H9 (cell line): ENCODE data around the gene SVOP. TPM values are rescaled to one million over a fixed set of nuclear protein-coding genes. Genes with fewer than 3 reads are reported as not detected.

Experiments used
- DNase-seq: peaks from one replicate; pipeline ENCODE4 v3.0.0-alpha.2; 2017
- H2AFZ ChIP-seq: one replicate; pipeline ENCODE4 v1.6.1; 2013; ENCODE audit warnings: mild to moderate bottlenecking, low read length, control low read depth, moderate library complexity
- H2AK5ac ChIP-seq: 2 replicates; pipeline ENCODE4 v1.6.1; 2013; ENCODE audit warnings: low read length, control low read depth, mixed read lengths; ENCODE audit not compliant: insufficient read length
- H2BK120ac ChIP-seq: one replicate; pipeline ENCODE4 v1.6.1; 2013; ENCODE audit warnings: low read depth, mild to moderate bottlenecking, low read length, control low read depth, inconsistent platforms; ENCODE audit not compliant: poor library complexity, severe bottlenecking
- H2BK12ac ChIP-seq: 2 replicates; pipeline ENCODE4 v1.6.1; 2013; ENCODE audit warnings: low read length, control low read depth, mixed read lengths, low read depth; ENCODE audit not compliant: insufficient read length
- H2BK15ac ChIP-seq: 2 replicates; pipeline ENCODE4 v1.6.1; 2013; ENCODE audit warnings: low read depth, low read length, control low read depth
- H2BK20ac ChIP-seq: one replicate; pipeline ENCODE4 v1.6.1; 2013; ENCODE audit warnings: low read depth, mild to moderate bottlenecking, low read length, control low read depth, inconsistent platforms; ENCODE audit not compliant: poor library complexity, severe bottlenecking
- H2BK5ac ChIP-seq: 2 replicates; pipeline ENCODE4 v1.6.1; 2013; ENCODE audit warnings: low read length, control low read depth, mixed read lengths; ENCODE audit not compliant: insufficient read length
- H3K14ac ChIP-seq: 2 replicates; pipeline ENCODE4 v1.6.1; 2013; ENCODE audit warnings: low read length, control low read depth; ENCODE audit not compliant: insufficient read depth
- H3K18ac ChIP-seq: 2 replicates; pipeline ENCODE4 v1.6.1; 2013; ENCODE audit warnings: low read depth, mild to moderate bottlenecking, mixed read lengths, low read length, control low read depth; ENCODE audit not compliant: insufficient read length
- H3K23ac ChIP-seq: 2 replicates; pipeline ENCODE4 v1.6.1; 2013; ENCODE audit warnings: low read length, control low read depth, mixed read lengths, low read depth; ENCODE audit not compliant: insufficient read length
- H3K23me2 ChIP-seq: 2 replicates; pipeline ENCODE4 v1.6.1; 2013; ENCODE audit warnings: low read depth, mild to moderate bottlenecking, mixed read lengths, low read length, control low read depth; ENCODE audit not compliant: insufficient read length, poor library complexity, severe bottlenecking
- H3K27ac ChIP-seq: 2 replicates; pipeline ENCODE4 v1.5.1; 2013; ENCODE audit warnings: low read length, control low read depth, mixed read lengths, low read depth; ENCODE audit not compliant: insufficient read length
- H3K27me3 ChIP-seq: 2 replicates; pipeline ENCODE4 v1.6.1; 2013; ENCODE audit warnings: low read length, control low read depth, inconsistent platforms; ENCODE audit not compliant: insufficient read depth
- H3K4ac ChIP-seq: 2 replicates; pipeline ENCODE4 v1.6.1; 2013; ENCODE audit warnings: low read depth, mild to moderate bottlenecking, control low read depth, inconsistent platforms, low read length, moderate library complexity
- H3K4me1 ChIP-seq: 2 replicates; pipeline ENCODE4 v1.6.1; 2013; ENCODE audit warnings: low read length, control low read depth, inconsistent platforms; ENCODE audit not compliant: insufficient read depth
- H3K4me2 ChIP-seq: 2 replicates; pipeline ENCODE4 v1.6.1; 2013; ENCODE audit warnings: low read length, control low read depth, mixed read lengths; ENCODE audit not compliant: insufficient read length, insufficient read depth
- H3K56ac ChIP-seq: 2 replicates; pipeline ENCODE4 v1.6.1; 2013; ENCODE audit warnings: low read depth, mild to moderate bottlenecking, mixed read lengths, low read length, control low read depth; ENCODE audit not compliant: insufficient read length
- H3K79me1 ChIP-seq: 2 replicates; pipeline ENCODE4 v1.6.1; 2013; ENCODE audit warnings: low read depth, mild to moderate bottlenecking, moderate library complexity, low read length, control low read depth, inconsistent platforms; ENCODE audit not compliant: insufficient read depth, poor library complexity, severe bottlenecking
- H3K79me2 ChIP-seq: 2 replicates; pipeline ENCODE4 v1.6.1; 2013; ENCODE audit warnings: low read length, control low read depth, inconsistent platforms; ENCODE audit not compliant: insufficient read depth
- H3K9ac ChIP-seq: 2 replicates; pipeline ENCODE4 v1.6.1; 2013; ENCODE audit warnings: low read length, control low read depth, mixed read lengths; ENCODE audit not compliant: insufficient read length; ENCODE audit errors: extremely low read depth
- H3K9me3 ChIP-seq: one replicate; pipeline ENCODE4 v1.6.1; 2013; ENCODE audit warnings: low read depth, low read length, inconsistent platforms; ENCODE audit not compliant: control insufficient read depth
- H3T11ph ChIP-seq: one replicate; pipeline ENCODE4 v1.6.1; 2013; ENCODE audit warnings: mild to moderate bottlenecking, low read length, control low read depth, inconsistent platforms
- H4K20me1 ChIP-seq: one replicate; pipeline ENCODE4 v1.6.1; 2013; ENCODE audit not compliant: control insufficient read depth, insufficient read length, insufficient read depth
- H4K5ac ChIP-seq: 2 replicates; pipeline ENCODE4 v1.6.1; 2013; ENCODE audit warnings: low read depth, mild to moderate bottlenecking, mixed read lengths, low read length, control low read depth; ENCODE audit not compliant: insufficient read length
- H4K8ac ChIP-seq: replicated peaks from 2 replicates; pipeline ENCODE4 v1.6.1; 2013; ENCODE audit warnings: low read length, control low read depth, mixed read lengths, low read depth; ENCODE audit not compliant: insufficient read length
- H4K91ac ChIP-seq: 2 replicates; pipeline ENCODE4 v1.6.1; 2013; ENCODE audit warnings: low read depth, mild to moderate bottlenecking, moderate library complexity, mixed read lengths, low read length, control low read depth; ENCODE audit not compliant: insufficient read length
- H3K27ac Mint-ChIP-seq, 3 experiments: 2 replicates in 2 of 3; 3 replicates in 1 of 3; pipeline ENCODE4 v1.8.0; 2020 to 2021; ENCODE audit warnings: mixed read lengths in 3 of 3, mild to moderate bottlenecking in 1 of 3, moderate library complexity in 1 of 3
- H3K27me3 Mint-ChIP-seq: 2 replicates; pipeline ENCODE4 v1.8.0; 2021; ENCODE audit warnings: low read depth, mild to moderate bottlenecking, moderate library complexity, mixed read lengths
- H3K36me3 Mint-ChIP-seq, 3 experiments: 2 replicates in 2 of 3; 3 replicates in 1 of 3; pipeline ENCODE4 v1.8.0; 2020 to 2021; ENCODE audit warnings: low read depth in 3 of 3, mixed read lengths in 3 of 3; ENCODE audit not compliant: insufficient read depth in 1 of 3
- H3K4me1 Mint-ChIP-seq, 2 experiments: 2 replicates each; pipeline ENCODE4 v1.8.0; 2020; ENCODE audit warnings: mixed read lengths in 2 of 2
- H3K4me3 Mint-ChIP-seq, 2 experiments: 2 replicates in 1 of 2; 3 replicates in 1 of 2; pipeline ENCODE4 v1.8.0; 2020 to 2021; ENCODE audit warnings: mild to moderate bottlenecking in 2 of 2, mixed read lengths in 2 of 2, moderate library complexity in 1 of 2
- H3K9me3 Mint-ChIP-seq, 2 experiments: 2 replicates in 1 of 2; 3 replicates in 1 of 2; pipeline ENCODE4 v1.8.0; 2020; ENCODE audit warnings: mild to moderate bottlenecking in 2 of 2, mixed read lengths in 2 of 2, moderate library complexity in 1 of 2
- CTCF ChIP-seq: fragments of 200-600 bp; sonication (generic); conservative IDR thresholded peaks from 3 replicates; pipeline ENCODE4 v1.8.0; 2021; ENCODE audit warnings: antibody characterized with exemption, mild to moderate bottlenecking
- WGBS: extraction: QIAGEN DNeasy Blood & Tissue Kit; methylation state at CpG from one replicate; pipeline ENCODE4 v1.1.7; 2013; ENCODE audit warnings: missing lambda C conversion rate, low lambda C conversion rate, mixed read lengths; ENCODE audit not compliant: insufficient read length; ENCODE audit errors: extremely low coverage; 5-methylcytosine and 5-hydroxymethylcytosine counted together
- total RNA-seq: library from RNA; stranded (reverse); gene quantifications from 2 replicates; pipeline ENCODE4 v1.2.1, GENCODE V29; 2021

SVOP gene
- total RNA-seq, 1 experiment from 2014 or later, result 0.15 TPM

GRCh38 chr12:108905725-108906124 lies 115.1 kb downstream of the SVOP start:
- Histone ChIP-seq H3K79me2 (no peaks in the 10 kb centered on the region), H2BK20ac (no peak overlapping the region)
- H3K9me3 Mint-ChIP-seq, result no peaks in the 10 kb centered on the region

More at GRCh38 chr12:108905725-108906124, 115.1 kb downstream of the SVOP start:
- no peak overlapping the region for H2BK15ac ChIP-seq
- no peak overlapping the region for H2AFZ ChIP-seq
- peaks cover 3% of the 10 kb centered on the region for H3K27me3 Mint-ChIP-seq
- H3K27me3 ChIP-seq, result no peaks in the 10 kb centered on the region
- no peak overlapping the region for H3K4me3 Mint-ChIP-seq
- H4K8ac ChIP-seq, result no peak overlapping the region
- no peak overlapping the region for H3K18ac ChIP-seq
- no peak overlapping the region for H2BK5ac ChIP-seq
- H3K4me1 Mint-ChIP-seq, result peaks cover 11% of the 10 kb centered on the region in 2 experiments; a peak in 3 of 4 replicates
- no peak overlapping the region for H3K23ac ChIP-seq
- no CpG with 5 or more reads among the region's 5 CpGs for WGBS
- H3T11ph ChIP-seq, result no peak overlapping the region
- no peak overlapping the region for H3K14ac ChIP-seq
- no peaks in the 10 kb centered on the region for H3K36me3 Mint-ChIP-seq
- no peak overlapping the region for H3K4me2 ChIP-seq
- no peaks in the 10 kb centered on the region for H3K4me1 ChIP-seq
- H4K91ac ChIP-seq, result no peak overlapping the region
- H3K79me1 ChIP-seq, result no peaks in the 10 kb centered on the region
- no peak overlapping the region for H2BK12ac ChIP-seq
- H4K20me1 ChIP-seq, result no peaks in the 10 kb centered on the region
- H3K9ac ChIP-seq, result no peak overlapping the region
- DNase-seq, result no peak
- H3K56ac ChIP-seq, result no peak overlapping the region
- no peak overlapping the region for H3K4ac ChIP-seq
- no peak overlapping the region for H2BK120ac ChIP-seq
- TF ChIP-seq CTCF, result no peak
- no peaks in the 10 kb centered on the region for H3K9me3 ChIP-seq
- no peaks in the 10 kb centered on the region for H3K23me2 ChIP-seq
- H4K5ac ChIP-seq, result no peak overlapping the region
- H3K27ac ChIP-seq, result no peak overlapping the region
- no peak overlapping the region for H3K27ac Mint-ChIP-seq
- no peak overlapping the region for H2AK5ac ChIP-seq
